SKM-1 (cell line): ENCODE measurements around the gene MT1H.
"Not testable (repeated sequence)": the region's sequence is repeated elsewhere in the genome, so short reads cannot be mapped to it uniquely, and the experiment has no call there.

ENCODE experiments used
- DNase-seq: peaks from one replicate; lab custom pipeline; 2025; ENCODE audit not compliant: unreplicated experiment; lab: John Stamatoyannopoulos, UW

MT1H gene

GRCh38 chr16:56717532-56717931, 47.9 kb downstream of the MT1H start:
- not testable (repeated sequence) for DNase-seq
